ENCODE measurements around the gene LIMA1. TPM values are rescaled to one million over a fixed set of nuclear protein-coding genes. Genes with fewer than 3 reads are reported as not detected.

LIMA1 gene
- total RNA-seq, 1 experiment from 2014 or later: 48.9 TPM

DNA sequence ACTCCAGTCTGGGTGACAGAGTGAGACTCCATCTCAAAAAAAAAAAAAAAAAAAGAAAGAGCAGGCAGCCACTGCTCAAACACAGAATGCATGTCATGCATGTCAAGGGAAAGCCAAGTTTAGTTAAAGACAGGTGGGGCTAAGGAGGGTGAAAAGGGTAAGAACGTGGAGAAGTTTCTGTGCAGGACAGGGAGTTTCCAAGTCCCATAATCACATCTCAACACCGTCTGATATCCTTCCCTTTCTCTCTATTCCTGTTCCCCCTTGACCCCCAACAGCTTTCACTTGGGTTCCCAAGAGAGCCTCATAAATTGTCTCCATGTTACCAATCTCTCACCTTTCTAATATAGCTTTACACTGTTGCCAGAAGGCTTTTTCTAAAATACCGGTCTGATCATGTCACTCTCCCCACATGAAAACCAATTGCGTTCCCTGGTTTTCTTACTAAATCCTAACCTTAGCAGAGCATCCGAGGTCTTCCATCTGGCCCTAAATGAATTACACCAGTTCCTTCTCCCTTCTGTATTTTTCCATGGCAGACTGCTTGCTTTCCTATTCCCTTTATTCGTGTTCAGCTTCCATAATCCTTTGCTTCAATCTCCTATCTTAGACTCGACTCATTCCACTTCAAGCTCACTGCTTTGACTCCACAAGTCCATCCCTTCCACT is 37.0 kb downstream of the LIMA1 start:
- Mint-ChIP-seq H3K9me3 (ENCODE audit: low read depth, unreplicated experiment) (no peaks in the 10 kb centered on the region), H3K27ac (ENCODE audit: unreplicated experiment) (peak overlapping the region; percentile 61), H3K4me3 (ENCODE audit: low read depth, unreplicated experiment) (no peak overlapping the region), H3K36me3 (ENCODE audit: insufficient read depth, unreplicated experiment) (peaks cover 24% of the 10 kb centered on the region), H3K4me1 (ENCODE audit: low read depth, unreplicated experiment) (peaks cover 63% of the 10 kb centered on the region), H3K27me3 (ENCODE audit: unreplicated experiment) (no peaks in the 10 kb centered on the region)
- TSS peak; percentile 31 for BruUV-seq (replicated peaks)
- intact Hi-C loops (cut with micrococcal nuclease; ENCODE audit: unreplicated experiment): no loop called here
- TF ChIP-seq, protein P1, sequence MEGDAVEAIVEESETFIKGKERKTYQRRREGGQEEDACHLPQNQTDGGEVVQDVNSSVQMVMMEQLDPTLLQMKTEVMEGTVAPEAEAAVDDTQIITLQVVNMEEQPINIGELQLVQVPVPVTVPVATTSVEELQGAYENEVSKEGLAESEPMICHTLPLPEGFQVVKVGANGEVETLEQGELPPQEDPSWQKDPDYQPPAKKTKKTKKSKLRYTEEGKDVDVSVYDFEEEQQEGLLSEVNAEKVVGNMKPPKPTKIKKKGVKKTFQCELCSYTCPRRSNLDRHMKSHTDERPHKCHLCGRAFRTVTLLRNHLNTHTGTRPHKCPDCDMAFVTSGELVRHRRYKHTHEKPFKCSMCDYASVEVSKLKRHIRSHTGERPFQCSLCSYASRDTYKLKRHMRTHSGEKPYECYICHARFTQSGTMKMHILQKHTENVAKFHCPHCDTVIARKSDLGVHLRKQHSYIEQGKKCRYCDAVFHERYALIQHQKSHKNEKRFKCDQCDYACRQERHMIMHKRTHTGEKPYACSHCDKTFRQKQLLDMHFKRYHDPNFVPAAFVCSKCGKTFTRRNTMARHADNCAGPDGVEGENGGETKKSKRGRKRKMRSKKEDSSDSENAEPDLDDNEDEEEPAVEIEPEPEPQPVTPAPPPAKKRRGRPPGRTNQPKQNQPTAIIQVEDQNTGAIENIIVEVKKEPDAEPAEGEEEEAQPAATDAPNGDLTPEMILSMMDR (IDR thresholded peaks at IDR 0.05; ENCODE audit: unreplicated experiment): no peak
- DNase-seq: no peak
- CTCF ChIA-PET: interaction anchor here (1.0 to 1.2 kb wide), 2 partner anchors 11 to 13 kb away, joined by 3 read pairs; no protein-coding TSS in a partner anchor

DNA sequence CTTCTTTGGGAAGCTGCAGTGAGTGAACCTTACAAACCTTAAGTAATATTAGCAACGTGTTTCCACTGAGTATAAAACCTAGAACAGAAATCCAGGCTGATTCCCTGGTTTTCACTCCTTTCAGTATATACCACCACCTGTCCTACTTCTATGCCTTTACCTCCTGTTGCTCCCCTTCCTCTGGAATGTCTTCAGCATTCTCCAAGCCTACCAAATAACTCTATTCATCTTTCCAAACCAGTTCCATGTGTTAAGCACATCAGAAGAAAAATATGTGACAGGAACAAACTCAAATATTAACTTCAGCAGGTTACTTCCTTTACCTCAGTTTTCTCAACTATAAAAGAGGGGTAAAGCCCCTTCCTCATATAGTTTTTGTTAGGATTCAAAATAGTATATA is 39.8 kb downstream of the LIMA1 start:
- no peak for DNase-seq
- Mint-ChIP-seq H3K4me3 (ENCODE audit: low read depth, unreplicated experiment) (no peak overlapping the region), H3K27me3 (ENCODE audit: unreplicated experiment) (no peaks in the 10 kb centered on the region), H3K36me3 (ENCODE audit: insufficient read depth, unreplicated experiment) (peaks cover 19% of the 10 kb centered on the region), H3K27ac (ENCODE audit: unreplicated experiment) (no peak overlapping the region), H3K4me1 (ENCODE audit: low read depth, unreplicated experiment) (peaks cover 73% of the 10 kb centered on the region), H3K9me3 (ENCODE audit: low read depth, unreplicated experiment) (no peaks in the 10 kb centered on the region)
- TF ChIP-seq, protein P1 (IDR thresholded peaks at IDR 0.05; ENCODE audit: unreplicated experiment): no peak
- intact Hi-C loops (cut with micrococcal nuclease; ENCODE audit: unreplicated experiment): no loop called here
- BruUV-seq (replicated peaks): no TSS peak
- CTCF ChIA-PET: interaction anchor here (1.0 kb wide), 1 partner anchor 18 kb away, joined by 3 read pairs; no protein-coding TSS in a partner anchor

GRCh38 chr12:50242751-50243191 is 40.5 kb downstream of the LIMA1 start:
- BruUV-seq (replicated peaks): no TSS peak
- H3K4me1 Mint-ChIP-seq (ENCODE audit: low read depth, unreplicated experiment): peaks cover 68% of the 10 kb centered on the region
- no peak overlapping the region for H3K27ac Mint-ChIP-seq (ENCODE audit: unreplicated experiment)
- H3K4me3 Mint-ChIP-seq (ENCODE audit: low read depth, unreplicated experiment): no peak overlapping the region
- H3K36me3 Mint-ChIP-seq (ENCODE audit: insufficient read depth, unreplicated experiment): peaks cover 15% of the 10 kb centered on the region
- intact Hi-C loops (cut with micrococcal nuclease; ENCODE audit: unreplicated experiment): no loop called here
- TF ChIP-seq, protein P1 (IDR thresholded peaks at IDR 0.05; ENCODE audit: unreplicated experiment): no peak
- CTCF ChIA-PET: interaction anchor here (1.0 kb wide), 1 partner anchor 18 kb away, joined by 3 read pairs; no protein-coding TSS in a partner anchor
- H3K9me3 Mint-ChIP-seq (ENCODE audit: low read depth, unreplicated experiment): no peaks in the 10 kb centered on the region
- no peak for DNase-seq
- no peaks in the 10 kb centered on the region for H3K27me3 Mint-ChIP-seq (ENCODE audit: unreplicated experiment)

DNA sequence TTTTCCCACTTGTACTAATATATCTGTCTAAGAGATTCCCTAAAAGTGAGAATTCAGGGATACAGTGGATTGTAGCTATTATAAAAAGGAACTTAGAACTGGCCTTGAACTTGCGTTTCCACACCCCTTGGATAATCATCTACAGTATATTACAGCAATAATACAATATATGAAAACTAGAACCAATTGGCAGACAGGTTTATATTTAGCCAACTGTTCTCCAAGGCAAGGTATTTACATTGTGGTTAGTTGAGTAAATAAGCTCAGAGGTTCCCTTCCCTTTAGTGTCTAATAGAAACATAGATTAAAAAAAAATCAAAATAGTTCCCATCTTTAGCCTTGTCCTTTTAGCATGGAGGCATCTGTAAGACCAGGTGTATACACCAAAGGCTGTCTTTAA is 42.1 kb downstream of the LIMA1 start:
- CTCF ChIA-PET: interaction anchor here (1.3 to 1.5 kb wide), 3 partner anchors 9 to 20 kb away, joined by 6 to 8 read pairs (median 7); no protein-coding TSS in a partner anchor

More for the DNA sequence above, 42.1 kb downstream of the LIMA1 start:
- H3K4me3 Mint-ChIP-seq (ENCODE audit: low read depth, unreplicated experiment): no peak overlapping the region
- peaks cover 15% of the 10 kb centered on the region for H3K36me3 Mint-ChIP-seq (ENCODE audit: insufficient read depth, unreplicated experiment)
- H3K27me3 Mint-ChIP-seq (ENCODE audit: unreplicated experiment): no peaks in the 10 kb centered on the region
- DNase-seq: no peak
- peaks cover 57% of the 10 kb centered on the region for H3K4me1 Mint-ChIP-seq (ENCODE audit: low read depth, unreplicated experiment)
- intact Hi-C loops (cut with micrococcal nuclease; ENCODE audit: unreplicated experiment): no loop called here
- no peaks in the 10 kb centered on the region for H3K9me3 Mint-ChIP-seq (ENCODE audit: low read depth, unreplicated experiment)
- BruUV-seq (replicated peaks): no TSS peak
- TF ChIP-seq, protein P1 (IDR thresholded peaks at IDR 0.05; ENCODE audit: unreplicated experiment): no peak
- H3K27ac Mint-ChIP-seq (ENCODE audit: unreplicated experiment): peak overlapping the region; percentile 16
